T-helper 1 cell treated with Interleukin-12 subunit alpha and Interleukin-12 subunit beta and Interleukin-4 antibody, amounts not matched to agents 30 ng/mL and 1 ng/mL, for 36 hours (primary cell): Measurements from ENCODE around the gene HCRT. TPM values are rescaled to one million over a fixed set of nuclear protein-coding genes. Genes with fewer than 3 reads are reported as not detected.
"Not testable (repeated sequence)": the region's sequence is repeated elsewhere in the genome, so short reads cannot be mapped to it uniquely, and the experiment has no call there.

Experiments used
- intact Hi-C: fragments of 100-400 bp; cut with micrococcal nuclease; formaldehyde crosslinking; loops from one replicate; pipeline ENCODE4 v1.15.1; 2024
- total RNA-seq: library from RNA; stranded (reverse); gene quantifications from 2 replicates; pipeline ENCODE4 v1.2.3, GENCODE V29; 2022

The HCRT gene
- total RNA-seq, 1 donor from 2014 or later = not detected

- intact Hi-C loops = no loop called here
These were observed 38.2 kb downstream of the HCRT start for GRCh38 chr17:42146911-42147607.

DNA sequence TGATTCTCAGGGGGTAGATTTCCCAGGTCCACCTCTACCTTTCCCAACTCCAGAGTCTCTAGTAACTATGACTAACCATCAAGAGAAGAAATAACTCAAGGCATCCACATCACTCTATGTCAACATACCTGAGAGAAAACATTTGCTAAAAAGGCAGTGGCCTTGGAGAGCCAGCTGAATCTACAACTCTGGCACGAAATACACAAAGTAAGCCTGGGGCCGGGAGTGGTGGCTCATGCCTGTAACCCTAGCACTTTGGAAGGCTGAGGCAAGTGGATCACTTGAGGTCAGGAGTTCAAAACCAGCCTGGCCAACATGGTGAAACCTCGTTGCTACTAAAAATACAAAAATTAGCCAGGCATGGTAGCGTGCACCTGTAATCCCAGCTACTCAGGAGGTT is 42.1 kb downstream of the HCRT start:
- intact Hi-C loops = not testable (repeated sequence)

GRCh38 chr17:42142371-42142896 is 42.8 kb downstream of the HCRT start:
- intact Hi-C loops = no loop called here

DNA sequence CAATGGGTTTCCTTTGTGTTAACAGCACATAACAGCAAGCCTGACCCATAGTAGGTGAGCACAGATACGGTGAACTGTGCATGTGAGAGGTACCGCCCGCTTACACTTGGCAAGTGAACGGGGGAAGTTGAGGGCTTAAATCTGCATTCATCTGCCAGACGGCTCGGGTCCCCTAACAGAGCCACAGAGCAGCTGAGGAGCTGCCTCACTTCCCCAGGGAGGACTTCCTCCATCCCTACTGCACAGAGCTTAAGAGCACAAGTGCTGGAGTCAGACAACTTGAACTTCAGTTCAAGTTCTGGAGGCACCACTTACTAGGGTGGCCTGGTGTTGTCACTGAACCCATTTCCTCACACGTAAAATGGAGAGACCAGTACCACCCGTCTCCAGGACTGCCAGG is 43.9 kb downstream of the HCRT start:
- intact Hi-C loops = no loop called here

GRCh38 chr17:42140690-42141089 is 44.6 kb downstream of the HCRT start:
- intact Hi-C loops = not testable (repeated sequence)

GRCh38 chr17:42138749-42139492 is 46.3 kb downstream of the HCRT start:
- intact Hi-C loops = no loop called here

DNA sequence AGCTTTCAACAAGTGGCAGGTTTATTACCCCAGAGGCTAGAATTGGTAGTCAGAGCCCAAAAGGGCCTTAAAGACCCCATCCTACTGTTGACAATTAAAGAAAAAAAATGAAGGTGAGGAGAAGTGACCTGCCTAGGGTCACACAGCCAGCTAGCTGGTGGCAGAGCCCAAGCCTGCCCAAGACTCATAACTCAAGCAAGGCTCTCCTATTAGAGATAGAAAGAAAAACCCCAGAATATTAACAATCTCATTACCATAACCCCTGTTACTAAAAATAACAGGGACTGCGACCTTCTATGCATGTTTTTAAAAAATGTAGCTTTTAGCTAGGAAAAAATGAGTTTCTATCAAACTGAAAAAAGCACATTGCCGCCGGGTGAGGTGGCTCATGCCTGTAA is 48.6 kb downstream of the HCRT start:
- intact Hi-C loops = no loop called here

DNA sequence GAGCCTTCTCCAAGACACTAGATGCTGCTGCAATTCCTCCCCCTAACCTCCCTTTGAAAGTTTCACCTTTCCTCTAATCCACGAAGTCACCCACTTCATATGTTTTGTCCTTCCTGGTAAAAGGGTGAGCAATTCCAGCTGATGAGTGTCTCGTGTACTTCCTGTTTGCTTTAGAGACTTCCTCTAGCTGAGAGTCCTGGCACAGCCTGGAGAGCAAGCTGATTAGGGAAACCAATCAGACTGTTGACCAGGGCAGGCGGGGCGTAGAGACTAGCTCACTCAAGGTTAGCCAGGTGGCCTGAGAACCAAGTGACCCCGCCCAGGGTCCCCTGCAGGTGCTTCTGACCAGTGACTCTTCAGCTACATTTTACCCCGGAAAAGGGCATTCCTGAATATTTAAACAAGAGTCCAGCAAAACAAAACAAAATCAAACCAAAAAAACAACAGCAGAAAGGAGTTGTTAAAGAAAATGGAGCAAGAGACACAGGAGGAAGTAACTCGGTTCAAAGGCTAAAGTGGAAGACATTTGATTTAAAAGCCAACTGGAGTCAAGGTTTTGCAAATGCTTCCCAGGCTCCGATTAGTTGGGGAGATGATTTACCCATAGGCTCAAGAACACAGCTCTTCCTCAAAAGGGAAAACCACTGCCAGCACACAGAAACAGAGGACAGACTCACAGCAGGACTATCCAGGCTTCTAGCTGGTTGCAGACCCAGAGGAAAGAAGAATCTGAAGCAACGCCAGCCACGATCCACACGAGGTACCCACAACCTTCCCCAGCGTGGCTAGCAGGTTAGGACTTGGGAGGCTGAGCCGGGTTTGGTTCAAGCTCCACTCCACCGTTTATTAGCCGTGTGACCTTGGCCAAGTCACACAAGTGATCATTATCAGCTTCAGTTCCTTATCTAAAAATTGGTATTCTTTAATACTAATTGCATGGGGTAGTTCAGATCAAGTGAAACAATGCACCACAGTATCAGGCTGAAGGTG is 49.3 kb downstream of the HCRT start:
- intact Hi-C loops = no loop called here

DNA sequence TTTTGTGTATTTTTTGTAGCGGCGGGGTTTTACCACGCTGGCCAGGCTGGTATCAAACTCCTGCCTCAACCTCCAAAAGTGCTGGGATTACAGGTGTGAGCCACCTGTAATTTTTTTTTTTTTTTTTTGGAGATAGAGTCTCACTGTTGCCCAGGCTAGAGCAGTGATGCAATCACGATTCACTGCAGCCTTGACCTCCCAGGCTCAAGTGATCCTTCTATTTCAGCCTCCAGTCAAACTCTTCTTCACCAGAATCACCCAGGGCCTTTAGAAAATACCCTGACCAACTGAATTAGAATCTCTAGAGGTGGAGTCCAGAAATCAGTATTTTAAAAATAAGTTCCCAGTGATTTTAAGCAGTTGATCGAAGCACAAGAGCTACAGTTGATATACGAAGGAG is 50.1 kb downstream of the HCRT start:
- intact Hi-C loops = no loop called here

Other genes with a start within 250 kb of the HCRT start
- gene CNP, start 218.7 kb downstream of the HCRT start, total RNA-seq = 98.4 and 99.3 TPM in 2 replicates
- gene DNAJC7, start 168.0 kb downstream of the HCRT start, total RNA-seq = 103 and 119 TPM in 2 replicates
- gene NKIRAS2, start 165.4 kb downstream of the HCRT start, total RNA-seq = 29.1 and 29.4 TPM in 2 replicates
- 0.10 TPM in 2 replicates for gene C17orf113, start 134.9 kb downstream of the HCRT start, total RNA-seq
- not detected in 2 replicates for gene ZNF385C, start 87.0 kb downstream of the HCRT start, total RNA-seq
- 76.9 and 80.6 TPM in 2 replicates for gene DHX58, start 72.7 kb downstream of the HCRT start, total RNA-seq
- gene KAT2A, start 64.1 kb downstream of the HCRT start, total RNA-seq = 38.1 and 38.9 TPM in 2 replicates
- gene HSPB9, start 62.6 kb downstream of the HCRT start, total RNA-seq = not detected in 2 replicates
- gene RAB5C, start 30.5 kb downstream of the HCRT start, total RNA-seq = 99.0 and 107 TPM in 2 replicates
- 0.41 and 0.59 TPM in 2 replicates for gene KCNH4, start 4.3 kb downstream of the HCRT start, total RNA-seq
- gene GHDC, start 9.0 kb upstream of the HCRT start, total RNA-seq = 16.3 and 17.2 TPM in 2 replicates
- 156 TPM in 2 replicates for gene STAT5B, start 90.9 kb upstream of the HCRT start, total RNA-seq
- 160 and 170 TPM in 2 replicates for gene STAT5A, start 103.0 kb upstream of the HCRT start, total RNA-seq
- 230 and 240 TPM in 2 replicates for gene STAT3, start 203.0 kb upstream of the HCRT start, total RNA-seq
- gene CAVIN1, start 237.8 kb upstream of the HCRT start, total RNA-seq = 1.9 TPM in 2 replicates